ENCODE results near the gene SLC27A2.

DNA sequence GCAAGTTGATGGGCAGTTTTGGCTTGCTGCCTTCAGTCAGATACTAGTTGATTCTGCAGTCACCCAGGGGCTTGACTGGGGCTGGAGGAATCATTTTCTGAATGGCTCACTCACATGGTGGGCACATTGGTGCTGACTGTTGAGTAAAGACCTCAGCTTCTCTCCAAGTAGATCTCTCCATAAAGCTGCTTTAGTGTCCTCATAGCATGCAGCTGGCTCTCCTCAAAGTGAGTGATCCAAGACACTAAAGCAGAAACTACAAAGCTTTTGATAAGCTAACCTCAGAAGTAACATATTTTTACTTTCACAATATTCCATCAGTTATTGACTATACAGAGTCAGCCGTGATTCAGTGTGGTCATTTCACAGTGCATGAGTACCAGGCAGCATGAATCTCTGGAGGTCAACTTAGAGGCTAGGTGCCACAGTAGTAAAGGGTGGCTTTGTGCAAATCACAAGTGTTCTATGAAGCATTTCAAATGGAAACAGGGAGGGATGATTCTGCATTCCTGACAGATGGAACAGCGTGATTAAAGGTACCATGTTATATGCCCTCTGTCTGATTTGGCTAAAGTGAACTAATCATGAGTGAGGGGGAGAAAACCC lies 38.6 kb upstream of the SLC27A2 start:
- TF ChIP-seq ZNF274 (IDR thresholded peaks at IDR 0.05; ENCODE audit: low read depth, low read length): no peak
- TF ChIP-seq YY1 (IDR thresholded peaks at IDR 0.05; ENCODE audit: insufficient read depth, insufficient read length): no peak
- TF ChIP-seq SUZ12 (IDR thresholded peaks at IDR 0.05; ENCODE audit: extremely low read depth, insufficient read depth, insufficient read length): no peak
